ENCODE data around the gene ATXN7L2.

- no peak for TF ChIP-seq EZH2 (optimal IDR thresholded peaks at IDR 0.05; ENCODE audit: low read depth, low read length)
- TF ChIP-seq CTCF (IDR thresholded peaks at IDR 0.05; ENCODE audit: low read length) = no peak
Observed at GRCh38 chr1:109539676-109540075, 56.0 kb downstream of the ATXN7L2 start, which contains the start of gene GPR61.

Measured in MM.1S (cell line).